ENCODE results near the gene GGT6. TPM values are rescaled to one million over a fixed set of nuclear protein-coding genes. Genes with fewer than 3 reads are reported as not detected.

The GGT6 gene
- total RNA-seq, 1 donor from 2014 or later = not detected

DNA sequence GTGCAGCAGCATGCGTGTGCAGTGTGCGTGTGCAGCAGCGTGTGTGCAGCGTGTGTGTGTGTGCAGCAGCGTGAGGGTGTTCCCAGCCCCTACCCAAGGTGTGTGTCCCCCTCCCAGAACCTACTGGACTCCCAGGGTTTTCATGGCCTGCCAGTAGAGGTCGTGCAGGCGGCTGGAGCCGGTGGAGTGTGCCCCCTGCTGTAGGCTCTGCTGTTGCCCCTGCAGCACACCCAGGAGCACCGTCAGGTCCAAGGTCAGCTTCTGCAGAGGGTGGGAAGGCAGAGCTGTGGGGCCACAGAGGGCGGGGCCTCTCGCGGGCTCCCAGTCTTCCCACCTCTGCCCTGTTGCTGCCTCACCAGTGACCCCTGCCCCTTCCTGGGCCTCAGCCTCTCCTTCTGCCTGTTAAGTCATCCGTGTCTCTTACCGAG is 20.1 kb downstream of the GGT6 start:
- intact Hi-C loops (cut with micrococcal nuclease) = no loop called here

DNA sequence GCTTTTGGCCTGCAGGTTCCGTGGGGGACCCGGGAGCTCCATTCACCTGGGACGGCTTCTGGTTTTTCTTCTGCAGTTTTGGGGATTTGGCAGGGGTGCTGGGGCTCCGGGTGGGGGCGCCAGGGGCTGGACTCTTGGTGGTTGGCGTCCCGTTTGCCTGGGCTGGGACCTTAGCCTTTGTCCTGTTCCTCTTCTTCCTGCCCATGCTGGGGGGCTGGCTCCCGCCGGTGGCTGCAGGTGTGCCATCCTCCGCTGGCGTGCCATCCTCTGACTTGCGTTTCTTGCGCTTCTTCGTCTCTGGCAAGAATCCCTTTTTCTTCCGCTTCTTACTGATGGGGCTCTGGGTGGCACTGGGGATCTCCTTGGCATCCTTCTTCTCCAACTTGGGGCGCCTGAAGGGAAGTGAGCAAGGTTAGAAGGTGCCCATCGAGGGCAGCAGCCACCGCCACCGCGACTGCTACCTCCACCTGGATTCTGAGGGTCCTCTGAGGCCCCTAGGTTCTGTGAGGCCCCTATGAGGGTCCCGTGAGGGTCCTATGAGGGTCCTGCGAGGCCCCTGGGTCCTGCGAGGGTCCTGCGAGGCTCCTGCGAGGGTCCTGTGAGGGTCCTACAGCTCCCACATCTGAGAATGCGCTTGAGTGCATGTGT is 20.7 kb downstream of the GGT6 start:
- intact Hi-C loops (cut with micrococcal nuclease) = no loop called here

DNA sequence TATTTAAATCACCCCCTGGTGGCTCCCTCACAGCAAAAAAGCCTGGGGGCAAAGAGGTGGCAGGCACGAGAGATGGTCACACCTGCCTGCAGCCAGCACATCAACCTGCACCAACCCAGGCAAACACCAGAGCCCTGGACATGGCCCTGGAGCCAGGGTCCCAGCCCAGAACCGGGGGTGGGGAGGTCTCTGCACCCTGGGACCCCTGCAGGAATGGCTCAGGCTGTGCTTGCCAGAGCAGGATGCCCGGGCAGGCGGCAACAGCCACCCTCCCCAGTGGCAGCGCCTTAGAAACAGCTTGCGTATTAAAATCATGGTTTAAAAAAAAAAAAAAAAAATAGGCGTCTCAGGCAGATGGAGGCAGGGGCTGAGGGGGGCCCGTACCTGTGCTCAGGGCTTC is 21.4 kb downstream of the GGT6 start:
- intact Hi-C loops (cut with micrococcal nuclease) = no loop called here

DNA sequence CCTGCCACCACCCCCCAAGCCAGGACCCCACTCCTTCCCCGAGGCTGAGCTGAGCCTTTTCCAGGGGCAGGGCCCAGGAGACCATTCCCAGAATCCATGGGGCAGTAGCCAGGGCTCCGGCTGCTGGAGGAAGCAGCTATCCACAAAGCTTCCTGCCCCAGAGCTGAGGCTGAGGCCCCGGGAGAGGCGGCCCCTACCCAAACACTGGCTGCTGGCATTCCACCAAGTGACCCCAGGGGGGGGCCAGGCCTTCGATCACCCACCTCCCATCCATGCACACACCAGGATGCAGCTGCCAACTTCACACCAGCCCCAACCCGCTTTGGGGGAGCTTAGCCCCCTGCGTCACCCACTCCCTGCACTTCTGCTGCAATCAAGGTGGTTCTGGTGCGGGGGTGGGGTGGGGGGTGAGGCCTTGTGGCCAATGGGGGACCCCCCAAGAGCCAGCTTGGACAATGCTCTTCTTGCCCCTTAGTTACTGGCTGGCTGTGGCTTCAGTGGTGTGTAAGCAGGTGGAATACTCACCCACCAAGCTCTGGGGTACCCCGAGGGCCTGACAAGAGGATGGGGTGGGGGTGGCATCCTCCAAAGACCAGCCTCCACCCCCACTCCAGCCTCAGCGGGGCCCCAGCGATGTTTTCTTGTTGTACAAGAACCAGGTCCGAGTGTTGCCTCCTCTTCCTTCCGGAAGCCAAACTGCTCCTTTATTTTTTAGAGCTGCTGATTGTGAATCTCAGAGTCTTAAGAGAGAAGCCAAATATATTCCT is 22.0 kb downstream of the GGT6 start:
- intact Hi-C loops (cut with micrococcal nuclease) = no loop called here

DNA sequence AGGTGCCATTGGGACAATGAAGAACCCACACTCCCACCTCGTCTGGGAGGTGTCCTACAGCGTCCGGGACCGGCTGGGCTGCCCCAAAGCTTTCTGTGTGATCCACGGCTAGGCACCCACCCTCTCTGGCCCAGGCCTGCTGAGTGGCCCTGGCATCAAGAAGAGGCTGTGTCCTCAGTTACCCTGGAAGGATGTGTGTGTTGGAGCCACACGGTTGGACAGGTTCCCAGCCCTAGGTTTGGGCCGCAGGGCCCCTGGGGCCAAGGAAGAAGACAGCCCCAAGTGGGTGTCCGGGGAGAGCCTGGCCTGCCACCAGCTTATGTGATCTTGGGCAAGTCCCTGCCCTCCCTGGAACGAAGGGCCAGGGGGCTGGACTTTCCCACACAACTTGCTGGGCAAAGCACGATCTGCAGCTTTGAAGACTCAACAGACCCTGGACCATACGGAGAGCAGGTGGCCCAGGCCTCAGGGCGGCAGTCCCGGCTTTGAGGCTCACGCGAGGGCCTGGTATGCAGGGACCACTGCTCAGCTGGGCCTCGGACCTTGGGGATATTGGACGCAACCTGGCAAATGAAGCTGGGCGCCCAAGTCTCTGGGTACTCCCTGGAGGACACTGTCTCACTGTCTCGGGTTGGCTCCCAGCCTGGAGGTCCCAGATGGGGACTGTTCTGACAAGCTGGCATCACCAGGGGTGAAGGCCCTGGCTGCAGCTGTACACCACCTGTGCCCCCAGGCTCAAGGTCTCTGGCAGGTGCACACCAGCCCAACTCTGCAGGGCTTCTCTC is 22.7 kb downstream of the GGT6 start:
- intact Hi-C loops (cut with micrococcal nuclease) = no loop called here

DNA sequence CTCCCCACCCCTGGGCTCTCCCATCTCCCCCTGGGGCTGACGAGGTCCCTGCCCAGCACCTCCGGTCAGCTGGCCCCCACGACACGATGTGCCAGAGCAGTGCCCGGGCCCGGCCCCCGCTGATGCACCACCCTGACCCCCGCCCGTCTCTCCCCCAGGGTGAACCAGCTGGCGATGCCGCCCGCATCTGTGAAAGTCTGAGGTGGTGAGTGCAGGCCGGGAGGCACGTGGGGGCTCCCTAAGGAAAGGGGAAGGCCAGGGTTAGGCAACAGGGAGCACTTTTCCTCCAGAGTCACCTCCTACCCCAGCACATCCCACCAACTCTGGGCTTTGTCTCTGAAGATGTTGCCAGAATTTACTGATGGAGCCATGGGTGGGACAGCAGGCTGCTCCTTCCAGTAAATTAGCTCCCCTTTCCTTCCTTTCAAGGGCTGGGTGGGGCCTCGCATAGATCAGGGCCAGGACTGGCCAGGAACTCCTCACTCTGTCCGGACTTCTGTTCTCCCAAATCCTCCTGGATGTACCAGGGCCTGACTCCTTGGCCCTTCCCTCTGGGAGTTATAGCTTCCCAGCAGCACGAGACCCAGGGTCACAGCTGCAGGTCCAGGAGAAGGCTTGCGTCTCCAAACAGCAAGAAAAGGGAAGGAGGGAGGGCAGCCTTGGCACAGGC is 23.5 kb downstream of the GGT6 start:
- intact Hi-C loops (cut with micrococcal nuclease) = no loop called here

DNA sequence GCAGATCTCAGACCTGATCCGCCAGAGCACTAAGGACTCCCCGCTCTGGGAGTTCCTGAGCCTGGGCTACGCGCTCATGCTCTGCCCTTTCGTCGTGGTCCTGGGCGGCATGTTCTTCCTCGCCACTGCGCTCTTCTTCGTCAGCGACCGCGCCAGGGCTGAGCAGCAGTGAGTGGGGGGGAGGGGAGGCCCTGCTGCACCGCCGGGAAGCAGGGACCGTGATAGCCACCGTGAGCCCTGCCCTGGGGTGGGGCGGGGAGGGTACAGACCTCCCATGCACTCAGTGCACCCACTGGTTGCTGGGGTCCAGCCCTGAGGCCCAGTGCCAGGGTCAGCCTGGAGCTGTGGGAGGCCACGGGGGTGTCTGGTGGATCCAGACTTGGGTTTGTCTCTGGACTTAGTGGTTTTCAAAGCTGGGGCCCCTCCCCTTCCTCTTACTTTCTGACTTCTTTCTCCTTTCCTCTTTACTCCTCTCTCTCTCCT is 24.1 kb downstream of the GGT6 start:
- intact Hi-C loops (cut with micrococcal nuclease) = no loop called here

DNA sequence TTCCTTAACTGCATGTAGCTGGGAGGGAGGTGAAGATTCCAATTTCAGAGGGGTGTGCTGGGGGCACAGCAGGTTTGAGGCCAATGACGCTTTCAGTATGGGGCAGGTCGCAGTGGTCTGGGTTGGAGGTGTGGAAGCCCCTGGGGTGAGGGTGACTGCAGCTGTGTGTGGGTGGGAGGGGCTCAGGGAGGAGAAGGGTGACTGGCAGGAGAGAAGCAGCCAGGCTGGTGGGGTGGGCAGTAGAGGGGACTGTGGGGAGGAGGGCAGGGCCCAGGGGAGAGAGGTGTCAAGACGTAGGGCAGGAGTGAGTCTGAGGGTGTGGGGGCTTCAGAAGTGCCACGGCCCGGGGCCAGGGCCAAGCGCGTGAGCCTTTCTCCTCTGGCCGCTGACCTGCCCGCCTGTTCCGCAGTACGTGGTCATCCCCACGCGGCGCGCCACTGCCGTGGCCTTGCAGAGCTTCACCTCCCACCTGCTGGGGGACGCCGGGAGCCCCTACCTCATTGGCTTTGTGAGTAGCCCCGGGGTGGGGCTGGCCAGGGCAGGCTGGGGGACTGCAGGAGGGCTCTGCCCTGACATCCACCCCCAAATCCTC is 24.6 kb downstream of the GGT6 start:
- intact Hi-C loops (cut with micrococcal nuclease) = no loop called here

DNA sequence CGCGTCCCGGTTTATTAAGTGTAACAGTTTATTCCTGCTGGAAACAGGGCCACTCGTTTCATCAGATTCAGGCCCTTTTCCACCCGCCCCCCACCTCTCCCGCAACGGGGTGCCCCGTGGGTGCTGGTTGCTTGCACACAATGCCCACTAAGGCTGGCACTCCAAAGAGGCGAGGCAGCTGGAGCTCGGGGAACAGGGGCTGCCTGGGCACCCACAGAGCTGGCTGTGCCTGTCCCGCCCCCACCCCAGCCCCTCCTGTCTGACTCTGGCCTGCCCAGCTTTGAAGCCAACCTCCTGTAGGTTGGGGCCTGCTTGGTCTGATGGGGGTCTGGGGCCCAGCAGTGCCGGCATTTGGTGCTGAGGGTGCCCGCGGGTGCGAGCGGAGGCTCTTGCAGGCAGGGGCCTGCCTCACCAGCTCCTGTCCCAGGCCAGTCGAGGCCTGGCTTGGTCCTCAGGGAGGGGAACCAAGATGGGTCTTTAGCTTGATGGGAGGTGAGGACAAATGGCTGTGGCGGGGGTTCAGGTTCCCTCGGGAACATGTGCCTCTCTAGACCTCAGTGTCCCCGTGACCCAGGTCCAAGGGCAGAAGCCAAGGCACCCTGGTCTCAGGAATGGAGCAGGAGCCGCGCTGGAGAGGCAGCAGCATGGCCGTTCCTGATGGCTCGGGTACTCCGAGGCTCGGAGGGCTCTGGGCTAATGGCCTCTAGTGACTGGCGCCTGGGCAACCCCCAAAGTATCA is 25.3 kb downstream of the GGT6 start:
- intact Hi-C loops (cut with micrococcal nuclease) = no loop called here

DNA sequence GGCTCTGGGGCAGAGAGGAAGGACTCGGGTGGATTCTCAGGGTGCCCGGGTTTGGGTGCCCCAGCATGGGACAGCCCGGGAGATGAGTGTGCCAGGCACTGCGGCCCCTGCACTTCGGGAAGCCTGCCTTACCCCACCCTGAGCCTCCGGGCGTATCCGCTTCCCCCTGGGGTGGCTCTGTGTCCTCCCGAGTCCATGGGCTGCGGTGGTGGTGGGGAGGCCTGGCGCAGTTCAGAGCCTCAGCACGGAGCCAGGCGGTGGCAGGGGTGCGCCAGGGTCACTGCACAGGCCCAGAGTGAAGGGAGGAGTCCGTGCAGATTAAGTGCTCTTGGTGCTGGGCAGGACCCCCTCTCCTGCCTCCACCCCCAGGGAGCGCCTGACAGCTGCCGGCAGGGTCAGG is 25.9 kb downstream of the GGT6 start:
- intact Hi-C loops (cut with micrococcal nuclease) = no loop called here

DNA sequence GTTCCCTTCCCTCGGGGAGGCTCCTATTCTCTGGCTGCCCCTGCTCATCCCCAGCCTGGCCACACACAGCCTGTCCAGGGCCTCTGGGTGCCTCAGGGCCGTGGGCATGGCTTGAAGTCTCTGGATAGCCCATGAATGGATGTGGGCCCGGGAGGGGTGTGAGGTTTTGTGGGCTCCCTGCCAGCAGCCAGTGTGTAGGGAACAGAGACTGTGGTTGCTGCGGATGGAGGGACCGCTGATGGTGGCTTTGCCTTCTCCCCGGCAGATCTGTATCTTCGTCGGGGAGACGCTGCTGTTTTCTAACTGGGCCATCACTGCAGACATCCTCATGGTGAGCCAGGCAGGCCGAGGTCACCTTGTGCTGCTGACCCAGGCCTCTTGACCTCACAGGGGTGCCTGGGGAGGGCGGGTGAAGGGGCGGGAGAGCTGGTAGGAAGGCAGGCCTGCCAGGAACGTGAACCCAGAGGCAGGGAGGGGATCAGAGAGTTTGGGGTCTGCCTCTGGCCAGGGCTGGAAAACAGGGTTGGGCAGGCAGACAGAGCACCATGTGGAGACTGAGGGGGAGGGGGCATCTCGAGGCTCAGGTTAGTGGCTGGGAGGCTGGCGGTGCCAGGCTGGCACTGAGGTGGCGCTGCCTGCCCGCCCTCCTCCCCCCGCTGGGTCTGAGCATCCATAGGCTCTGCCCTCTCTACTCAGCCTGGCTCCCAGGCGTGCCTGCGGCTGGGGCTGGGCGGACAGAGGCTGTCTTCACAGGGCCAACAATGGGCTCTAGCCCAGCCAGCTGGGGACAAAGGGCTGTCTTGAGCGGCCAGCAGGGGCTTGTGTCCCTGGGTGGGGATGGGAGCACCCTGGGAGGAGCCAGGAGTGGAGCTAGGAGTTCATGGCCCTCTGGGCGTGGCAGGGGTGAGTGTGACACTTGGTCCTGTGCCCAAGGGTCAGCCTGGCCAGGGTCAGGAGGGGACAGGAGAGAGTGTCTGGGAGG is 26.6 kb downstream of the GGT6 start:
- intact Hi-C loops (cut with micrococcal nuclease) = no loop called here

DNA sequence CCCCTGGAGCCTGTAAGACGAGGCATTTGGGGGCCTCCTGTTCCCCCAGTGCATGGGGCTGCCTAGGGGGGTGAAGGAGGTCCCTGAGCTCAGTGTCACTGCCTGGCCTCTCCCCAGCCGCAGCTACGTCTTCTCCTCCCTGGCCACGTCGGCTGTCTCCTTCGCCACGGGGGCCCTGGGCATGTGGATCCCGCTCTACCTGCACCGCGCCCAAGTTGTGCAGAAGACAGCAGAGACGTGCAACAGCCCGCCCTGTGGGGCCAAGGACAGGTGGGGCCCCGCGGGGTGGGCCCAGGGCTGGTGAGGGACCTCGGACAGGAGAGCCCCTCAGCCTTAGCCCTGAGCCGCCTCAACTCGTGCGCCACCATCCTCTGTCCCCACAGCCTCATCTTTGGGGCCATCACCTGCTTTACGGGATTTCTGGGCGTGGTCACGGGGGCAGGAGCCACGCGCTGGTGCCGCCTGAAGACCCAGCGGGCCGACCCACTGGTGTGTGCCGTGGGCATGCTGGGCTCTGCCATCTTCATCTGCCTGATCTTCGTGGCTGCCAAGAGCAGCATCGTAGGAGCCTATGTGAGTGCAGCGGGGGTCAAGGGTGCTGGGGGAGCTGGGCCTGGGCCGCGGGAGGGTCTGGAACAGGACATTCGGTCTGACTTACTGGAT is 27.4 kb downstream of the GGT6 start:
- intact Hi-C loops (cut with micrococcal nuclease) = no loop called here

DNA sequence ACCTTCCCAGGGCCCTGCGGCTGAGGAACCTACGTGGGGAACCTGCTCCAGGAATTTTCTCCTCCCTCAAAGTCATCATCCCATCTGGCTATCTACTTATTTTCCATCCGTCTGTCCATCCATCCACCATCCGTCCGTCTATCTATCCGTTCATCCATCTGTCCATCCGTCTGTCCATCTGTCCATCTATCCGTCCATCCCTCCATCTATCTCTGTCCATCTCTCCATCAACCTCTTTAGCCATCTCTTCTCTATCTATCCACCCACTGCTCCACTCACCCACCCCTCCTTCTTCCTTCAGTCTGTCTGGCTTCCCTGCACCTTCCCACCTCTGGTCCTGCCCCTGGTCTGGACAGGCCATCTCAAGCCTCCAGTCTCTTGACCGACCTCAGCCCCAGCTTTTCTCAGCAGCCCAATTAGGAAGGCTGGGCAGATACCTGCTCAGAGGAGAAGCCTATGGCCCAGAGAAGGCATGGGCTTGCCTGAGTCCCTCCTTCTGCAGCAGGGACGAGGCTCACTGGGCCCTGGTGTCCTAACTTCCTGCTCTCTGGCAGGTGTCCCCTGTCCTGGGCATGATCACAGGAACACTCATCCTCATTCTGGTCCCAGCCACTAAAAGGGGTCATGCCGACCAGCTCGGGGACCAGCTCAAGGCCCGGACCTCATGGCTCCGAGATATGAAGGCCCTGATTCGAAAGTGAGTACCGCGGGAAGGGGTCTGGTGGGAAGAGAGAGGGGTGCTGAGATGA is 28.2 kb downstream of the GGT6 start:
- intact Hi-C loops (cut with micrococcal nuclease) = no loop called here

DNA sequence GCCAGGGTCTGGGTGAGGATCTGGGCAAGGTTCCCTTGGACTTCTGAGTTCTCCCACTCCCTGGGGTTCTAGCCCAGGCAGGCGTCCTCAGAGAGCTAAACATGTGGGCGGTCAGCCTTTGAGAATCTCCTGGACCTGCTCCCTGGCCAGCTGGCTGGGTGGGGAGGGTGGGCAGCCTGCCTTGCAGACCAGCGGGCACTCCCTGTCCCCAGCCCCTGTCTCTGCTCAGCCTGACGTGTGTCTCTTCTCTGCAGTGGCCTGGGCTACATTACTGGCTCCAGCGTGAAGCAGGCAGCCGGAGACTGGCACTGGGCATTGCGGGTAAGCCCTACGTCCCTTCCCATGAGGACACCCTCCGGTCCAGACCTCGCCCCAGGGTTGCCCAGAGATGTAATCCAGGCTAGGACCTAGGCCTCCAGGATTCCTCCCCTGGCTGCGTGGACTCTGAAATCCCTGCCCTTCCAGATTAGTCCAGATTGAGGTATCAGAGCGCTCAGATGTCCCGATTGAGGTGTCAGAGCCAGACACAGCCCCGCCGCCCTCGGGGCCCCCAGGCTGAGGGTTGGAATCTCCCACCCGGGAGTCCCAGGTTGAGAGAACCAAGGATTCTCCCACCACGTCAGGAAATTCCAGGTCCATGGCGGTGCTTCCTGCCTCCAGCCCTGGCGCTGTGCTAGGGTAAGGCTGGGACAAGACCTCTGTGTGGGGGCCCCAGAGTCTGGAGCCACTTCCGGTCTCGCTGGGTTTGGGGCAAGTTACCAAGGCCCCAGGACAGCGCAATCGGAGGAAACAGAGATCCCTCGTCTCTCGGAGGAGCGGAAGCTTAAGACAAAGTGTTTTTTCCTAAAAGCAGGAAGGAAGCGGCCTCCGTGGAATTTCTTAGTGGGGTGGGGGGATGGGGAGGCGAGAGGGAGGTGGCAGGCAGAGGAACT is 29.3 kb downstream of the GGT6 start:
- intact Hi-C loops (cut with micrococcal nuclease) = no loop called here

DNA sequence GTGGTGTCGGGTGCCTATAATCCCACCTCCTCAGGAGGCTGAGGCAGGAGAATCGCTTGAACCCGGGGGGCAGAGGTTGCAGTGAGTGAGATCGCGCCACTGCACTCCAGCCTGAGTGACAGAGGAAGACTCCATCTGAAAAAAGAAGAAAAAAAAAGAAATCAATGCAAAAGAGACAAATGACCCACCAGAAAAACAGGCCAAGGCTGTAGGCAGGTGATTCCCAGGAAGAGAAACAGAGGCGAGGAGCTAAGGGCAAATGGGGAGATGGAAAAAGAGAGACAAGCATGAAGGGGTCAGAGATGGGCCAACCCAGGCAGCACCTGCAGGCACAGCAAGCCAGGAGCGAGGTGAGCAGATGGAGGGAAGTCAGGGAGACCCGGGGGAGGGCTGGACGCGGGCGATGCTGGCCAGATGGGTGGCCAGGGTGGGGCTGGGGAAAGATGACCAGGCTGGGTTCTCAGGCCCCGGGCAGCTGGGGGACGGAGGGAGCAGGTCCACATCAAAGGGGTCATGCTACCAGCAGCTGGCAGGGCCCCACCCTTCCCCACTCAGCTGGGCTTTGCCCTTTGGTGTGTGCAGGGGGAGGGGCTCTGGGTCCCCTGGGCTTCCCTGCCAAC is 30.7 kb downstream of the GGT6 start:
- intact Hi-C loops (cut with micrococcal nuclease) = no loop called here

DNA sequence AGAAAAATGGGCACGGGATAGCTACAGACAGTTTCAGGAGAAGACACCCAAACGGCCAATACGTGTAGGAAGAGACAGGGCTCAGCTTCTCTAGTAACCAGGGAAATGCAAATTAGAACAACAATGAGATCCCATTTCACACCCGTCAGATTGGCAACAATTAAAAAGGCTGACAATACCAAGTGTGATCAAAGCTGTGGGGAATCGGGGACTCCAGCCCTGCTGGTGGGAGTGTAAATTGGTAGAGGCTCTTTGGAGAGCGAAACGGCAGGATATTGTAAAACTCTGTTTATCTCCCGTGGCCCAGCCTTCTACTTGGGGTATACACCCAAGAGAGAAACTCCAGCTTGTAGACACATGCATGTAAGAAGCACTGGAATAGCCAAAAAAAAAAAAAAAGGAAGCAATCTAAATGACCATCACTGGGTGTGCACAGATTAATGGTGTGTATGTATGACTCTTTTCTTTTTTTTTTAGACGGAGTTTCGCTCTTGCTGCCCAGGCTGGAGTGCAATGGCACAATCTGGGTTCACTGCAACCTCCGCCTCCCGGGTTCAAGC is 32.7 kb downstream of the GGT6 start:
- intact Hi-C loops (cut with micrococcal nuclease) = no loop called here

All from T-helper 2 cell treated with Interferon-gamma antibody and Interleukin-4, amounts not matched to agents 100 ng/mL and 5 ng/mL, for 36 hours (primary cell).